ENCODE measurements around the gene ENOX1. TPM values are rescaled to one million over a fixed set of nuclear protein-coding genes. Genes with fewer than 3 reads are reported as not detected.

ENOX1 gene
- total and polyA plus RNA-seq, 2 of the 8 experiments (the other 6 are each of a cell fraction or from before 2014, with no cell fraction given): 0.23 to 0.37 TPM

GRCh38 chr13:43298816-43299215 lies 488.0 kb downstream of the ENOX1 start (continued):
- TF ChIP-seq, protein P1, sequence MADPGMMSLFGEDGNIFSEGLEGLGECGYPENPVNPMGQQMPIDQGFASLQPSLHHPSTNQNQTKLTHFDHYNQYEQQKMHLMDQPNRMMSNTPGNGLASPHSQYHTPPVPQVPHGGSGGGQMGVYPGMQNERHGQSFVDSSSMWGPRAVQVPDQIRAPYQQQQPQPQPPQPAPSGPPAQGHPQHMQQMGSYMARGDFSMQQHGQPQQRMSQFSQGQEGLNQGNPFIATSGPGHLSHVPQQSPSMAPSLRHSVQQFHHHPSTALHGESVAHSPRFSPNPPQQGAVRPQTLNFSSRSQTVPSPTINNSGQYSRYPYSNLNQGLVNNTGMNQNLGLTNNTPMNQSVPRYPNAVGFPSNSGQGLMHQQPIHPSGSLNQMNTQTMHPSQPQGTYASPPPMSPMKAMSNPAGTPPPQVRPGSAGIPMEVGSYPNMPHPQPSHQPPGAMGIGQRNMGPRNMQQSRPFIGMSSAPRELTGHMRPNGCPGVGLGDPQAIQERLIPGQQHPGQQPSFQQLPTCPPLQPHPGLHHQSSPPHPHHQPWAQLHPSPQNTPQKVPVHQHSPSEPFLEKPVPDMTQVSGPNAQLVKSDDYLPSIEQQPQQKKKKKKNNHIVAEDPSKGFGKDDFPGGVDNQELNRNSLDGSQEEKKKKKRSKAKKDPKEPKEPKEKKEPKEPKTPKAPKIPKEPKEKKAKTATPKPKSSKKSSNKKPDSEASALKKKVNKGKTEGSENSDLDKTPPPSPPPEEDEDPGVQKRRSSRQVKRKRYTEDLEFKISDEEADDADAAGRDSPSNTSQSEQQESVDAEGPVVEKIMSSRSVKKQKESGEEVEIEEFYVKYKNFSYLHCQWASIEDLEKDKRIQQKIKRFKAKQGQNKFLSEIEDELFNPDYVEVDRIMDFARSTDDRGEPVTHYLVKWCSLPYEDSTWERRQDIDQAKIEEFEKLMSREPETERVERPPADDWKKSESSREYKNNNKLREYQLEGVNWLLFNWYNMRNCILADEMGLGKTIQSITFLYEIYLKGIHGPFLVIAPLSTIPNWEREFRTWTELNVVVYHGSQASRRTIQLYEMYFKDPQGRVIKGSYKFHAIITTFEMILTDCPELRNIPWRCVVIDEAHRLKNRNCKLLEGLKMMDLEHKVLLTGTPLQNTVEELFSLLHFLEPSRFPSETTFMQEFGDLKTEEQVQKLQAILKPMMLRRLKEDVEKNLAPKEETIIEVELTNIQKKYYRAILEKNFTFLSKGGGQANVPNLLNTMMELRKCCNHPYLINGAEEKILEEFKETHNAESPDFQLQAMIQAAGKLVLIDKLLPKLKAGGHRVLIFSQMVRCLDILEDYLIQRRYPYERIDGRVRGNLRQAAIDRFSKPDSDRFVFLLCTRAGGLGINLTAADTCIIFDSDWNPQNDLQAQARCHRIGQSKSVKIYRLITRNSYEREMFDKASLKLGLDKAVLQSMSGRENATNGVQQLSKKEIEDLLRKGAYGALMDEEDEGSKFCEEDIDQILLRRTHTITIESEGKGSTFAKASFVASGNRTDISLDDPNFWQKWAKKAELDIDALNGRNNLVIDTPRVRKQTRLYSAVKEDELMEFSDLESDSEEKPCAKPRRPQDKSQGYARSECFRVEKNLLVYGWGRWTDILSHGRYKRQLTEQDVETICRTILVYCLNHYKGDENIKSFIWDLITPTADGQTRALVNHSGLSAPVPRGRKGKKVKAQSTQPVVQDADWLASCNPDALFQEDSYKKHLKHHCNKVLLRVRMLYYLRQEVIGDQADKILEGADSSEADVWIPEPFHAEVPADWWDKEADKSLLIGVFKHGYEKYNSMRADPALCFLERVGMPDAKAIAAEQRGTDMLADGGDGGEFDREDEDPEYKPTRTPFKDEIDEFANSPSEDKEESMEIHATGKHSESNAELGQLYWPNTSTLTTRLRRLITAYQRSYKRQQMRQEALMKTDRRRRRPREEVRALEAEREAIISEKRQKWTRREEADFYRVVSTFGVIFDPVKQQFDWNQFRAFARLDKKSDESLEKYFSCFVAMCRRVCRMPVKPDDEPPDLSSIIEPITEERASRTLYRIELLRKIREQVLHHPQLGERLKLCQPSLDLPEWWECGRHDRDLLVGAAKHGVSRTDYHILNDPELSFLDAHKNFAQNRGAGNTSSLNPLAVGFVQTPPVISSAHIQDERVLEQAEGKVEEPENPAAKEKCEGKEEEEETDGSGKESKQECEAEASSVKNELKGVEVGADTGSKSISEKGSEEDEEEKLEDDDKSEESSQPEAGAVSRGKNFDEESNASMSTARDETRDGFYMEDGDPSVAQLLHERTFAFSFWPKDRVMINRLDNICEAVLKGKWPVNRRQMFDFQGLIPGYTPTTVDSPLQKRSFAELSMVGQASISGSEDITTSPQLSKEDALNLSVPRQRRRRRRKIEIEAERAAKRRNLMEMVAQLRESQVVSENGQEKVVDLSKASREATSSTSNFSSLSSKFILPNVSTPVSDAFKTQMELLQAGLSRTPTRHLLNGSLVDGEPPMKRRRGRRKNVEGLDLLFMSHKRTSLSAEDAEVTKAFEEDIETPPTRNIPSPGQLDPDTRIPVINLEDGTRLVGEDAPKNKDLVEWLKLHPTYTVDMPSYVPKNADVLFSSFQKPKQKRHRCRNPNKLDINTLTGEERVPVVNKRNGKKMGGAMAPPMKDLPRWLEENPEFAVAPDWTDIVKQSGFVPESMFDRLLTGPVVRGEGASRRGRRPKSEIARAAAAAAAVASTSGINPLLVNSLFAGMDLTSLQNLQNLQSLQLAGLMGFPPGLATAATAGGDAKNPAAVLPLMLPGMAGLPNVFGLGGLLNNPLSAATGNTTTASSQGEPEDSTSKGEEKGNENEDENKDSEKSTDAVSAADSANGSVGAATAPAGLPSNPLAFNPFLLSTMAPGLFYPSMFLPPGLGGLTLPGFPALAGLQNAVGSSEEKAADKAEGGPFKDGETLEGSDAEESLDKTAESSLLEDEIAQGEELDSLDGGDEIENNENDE (IDR thresholded peaks at IDR 0.05; ENCODE audit: insufficient replicate concordance, low read length): no peak
- no peak for TF ChIP-seq SUZ12 (IDR thresholded peaks at IDR 0.05; ENCODE audit: low read length)
- TF ChIP-seq TAF7 (optimal IDR thresholded peaks at IDR 0.05; ENCODE audit: borderline replicate concordance, low read depth, low read length): no peak
- TF ChIP-seq, protein P2, sequence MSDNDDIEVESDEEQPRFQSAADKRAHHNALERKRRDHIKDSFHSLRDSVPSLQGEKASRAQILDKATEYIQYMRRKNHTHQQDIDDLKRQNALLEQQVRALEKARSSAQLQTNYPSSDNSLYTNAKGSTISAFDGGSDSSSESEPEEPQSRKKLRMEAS (IDR thresholded peaks at IDR 0.05): no peak
- no peak for TF ChIP-seq POLR2A (IDR thresholded peaks at IDR 0.05; ENCODE audit: control extremely low read depth in 1 of 2, low read depth in 2 of 2, low read length in 2 of 2)
- no peak for TF ChIP-seq ASH2L (IDR thresholded peaks at IDR 0.05; ENCODE audit: low read length)
- TF ChIP-seq TBP (IDR thresholded peaks at IDR 0.05; ENCODE audit: low read depth, low read length): no peak
- no peak for TF ChIP-seq EP300 (IDR thresholded peaks at IDR 0.05; ENCODE audit: borderline replicate concordance in 1 of 2, low read depth in 2 of 2, low read length in 2 of 2)
- no peak for TF ChIP-seq RBBP5 (IDR thresholded peaks at IDR 0.05; ENCODE audit: borderline replicate concordance, low read depth, low read length)

Measured in H1 (cell line).